Chondrocyte (in vitro differentiated cells): ENCODE results near the gene ANTXR2. TPM values are rescaled to one million over a fixed set of nuclear protein-coding genes. Genes with fewer than 3 reads are reported as not detected.
"Not testable (repeated sequence)": the region's sequence is repeated elsewhere in the genome, so short reads cannot be mapped to it uniquely, and the experiment has no call there.

Source experiments
- DNase-seq: peaks from one replicate; pipeline ENCODE4 v3.0.0; 2021; ENCODE audit warnings: mixed read lengths, low spot score
- H3K27ac Mint-ChIP-seq: one replicate; pipeline ENCODE4 v1.8.0; 2021; ENCODE audit warnings: mild to moderate bottlenecking, moderate library complexity, mixed read lengths; ENCODE audit not compliant: unreplicated experiment
- H3K27me3 Mint-ChIP-seq: 2 replicates; pipeline ENCODE4 v1.8.0; 2021; ENCODE audit warnings: low read depth, mixed read lengths
- H3K36me3 Mint-ChIP-seq: 2 replicates; pipeline ENCODE4 v1.8.0; 2021; ENCODE audit warnings: low read depth, mixed read lengths
- H3K4me1 Mint-ChIP-seq: 2 replicates; pipeline ENCODE4 v1.8.0; 2021; ENCODE audit warnings: low read depth, mild to moderate bottlenecking, mixed read lengths
- H3K4me3 Mint-ChIP-seq: one replicate; pipeline ENCODE4 v1.8.0; 2021; ENCODE audit warnings: mild to moderate bottlenecking, moderate library complexity, mixed read lengths; ENCODE audit not compliant: unreplicated experiment
- H3K9me3 Mint-ChIP-seq: 2 replicates; pipeline ENCODE4 v1.8.0; 2021; ENCODE audit warnings: low read depth, mixed read lengths
- total RNA-seq: library from RNA; stranded (reverse); gene quantifications from 3 replicates; pipeline ENCODE4 v1.2.1, GENCODE V29; 2021
- TF ChIP-seq, protein P1 (sequence below): fragments of 200-600 bp; sonication (generic); IDR thresholded peaks from 2 replicates; pipeline ENCODE4 v1.5.0; 2021; ENCODE audit warnings: antibody characterized with exemption, mild to moderate bottlenecking, moderate library complexity

Gene ANTXR2
- total RNA-seq, 1 donor from 2014 or later: 32.1 TPM

DNA sequence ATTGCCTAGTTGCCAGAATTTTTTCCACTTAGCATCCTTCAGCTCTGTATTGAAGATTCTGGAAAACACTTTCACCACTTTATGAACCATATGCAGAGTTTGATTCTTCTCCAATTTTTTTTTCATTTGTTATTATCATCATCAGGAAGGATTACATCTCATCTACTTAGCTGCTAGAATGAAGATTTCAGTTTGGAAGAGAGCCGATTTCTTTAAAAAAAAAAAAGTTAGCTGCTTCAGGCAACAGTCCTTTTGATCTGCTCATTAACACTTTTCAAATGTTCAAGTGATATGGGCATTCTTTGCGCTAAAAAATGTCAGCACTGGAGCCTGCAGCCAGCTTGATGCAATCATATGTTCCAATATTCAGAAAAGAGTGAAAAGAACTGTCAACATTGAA is 76.2 kb downstream of the ANTXR2 start:
- peaks cover 1% of the 10 kb centered on the region for H3K9me3 Mint-ChIP-seq
- no peak overlapping the region for H3K27ac Mint-ChIP-seq
- TF ChIP-seq, protein P1, sequence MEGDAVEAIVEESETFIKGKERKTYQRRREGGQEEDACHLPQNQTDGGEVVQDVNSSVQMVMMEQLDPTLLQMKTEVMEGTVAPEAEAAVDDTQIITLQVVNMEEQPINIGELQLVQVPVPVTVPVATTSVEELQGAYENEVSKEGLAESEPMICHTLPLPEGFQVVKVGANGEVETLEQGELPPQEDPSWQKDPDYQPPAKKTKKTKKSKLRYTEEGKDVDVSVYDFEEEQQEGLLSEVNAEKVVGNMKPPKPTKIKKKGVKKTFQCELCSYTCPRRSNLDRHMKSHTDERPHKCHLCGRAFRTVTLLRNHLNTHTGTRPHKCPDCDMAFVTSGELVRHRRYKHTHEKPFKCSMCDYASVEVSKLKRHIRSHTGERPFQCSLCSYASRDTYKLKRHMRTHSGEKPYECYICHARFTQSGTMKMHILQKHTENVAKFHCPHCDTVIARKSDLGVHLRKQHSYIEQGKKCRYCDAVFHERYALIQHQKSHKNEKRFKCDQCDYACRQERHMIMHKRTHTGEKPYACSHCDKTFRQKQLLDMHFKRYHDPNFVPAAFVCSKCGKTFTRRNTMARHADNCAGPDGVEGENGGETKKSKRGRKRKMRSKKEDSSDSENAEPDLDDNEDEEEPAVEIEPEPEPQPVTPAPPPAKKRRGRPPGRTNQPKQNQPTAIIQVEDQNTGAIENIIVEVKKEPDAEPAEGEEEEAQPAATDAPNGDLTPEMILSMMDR: no peak
- no peaks in the 10 kb centered on the region for H3K27me3 Mint-ChIP-seq
- no peak overlapping the region for H3K4me3 Mint-ChIP-seq
- H3K4me1 Mint-ChIP-seq: no peaks in the 10 kb centered on the region
- no peaks in the 10 kb centered on the region for H3K36me3 Mint-ChIP-seq
- no peak for DNase-seq

DNA sequence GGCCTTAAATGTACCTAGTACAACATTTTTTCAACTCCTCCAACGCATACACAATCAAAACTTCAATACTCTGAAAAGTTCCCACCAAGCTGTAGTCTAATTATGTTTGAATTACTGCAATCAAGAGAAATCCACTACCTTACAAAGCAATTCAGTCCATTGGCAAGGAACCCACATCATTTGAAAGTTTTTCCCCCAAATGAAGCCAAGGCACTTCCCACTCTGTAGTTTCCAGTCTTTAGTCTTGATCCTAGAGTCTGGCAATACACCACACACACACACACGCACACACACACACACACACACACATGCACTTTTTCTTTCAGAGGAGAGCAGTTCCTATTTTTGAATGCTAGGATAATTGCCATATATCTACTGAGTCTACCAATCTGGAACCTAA is 79.6 kb downstream of the ANTXR2 start:
- no peak for DNase-seq
- TF ChIP-seq, protein P1: no peak
- Mint-ChIP-seq H3K27me3 (no peaks in the 10 kb centered on the region), H3K4me3 (no peak overlapping the region), H3K27ac (no peak overlapping the region), H3K9me3 (peaks cover 12% of the 10 kb centered on the region), H3K36me3 (no peaks in the 10 kb centered on the region), H3K4me1 (no peaks in the 10 kb centered on the region)

DNA sequence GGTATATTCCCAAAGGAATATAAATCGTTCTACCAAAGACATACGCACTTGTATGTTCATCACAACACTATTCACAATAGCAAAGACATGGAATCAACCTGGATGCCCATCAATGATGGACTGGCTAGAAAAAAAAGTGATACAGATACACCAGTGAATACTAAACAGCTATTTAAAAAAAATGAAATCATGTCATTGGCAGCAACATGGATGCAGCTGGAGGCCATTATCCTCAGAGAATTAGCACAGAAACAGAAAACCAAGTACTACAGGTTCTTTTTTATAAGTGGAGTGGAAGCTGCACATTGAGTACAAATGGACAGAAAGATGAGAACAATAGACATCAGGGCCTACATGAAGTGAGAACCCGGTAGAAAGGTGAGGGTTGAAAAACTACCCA is 81.4 kb downstream of the ANTXR2 start:
- TF ChIP-seq, protein P1: no peak
- Mint-ChIP-seq H3K4me3 (no peak overlapping the region), H3K36me3 (no peaks in the 10 kb centered on the region), H3K4me1 (no peaks in the 10 kb centered on the region), H3K27ac (no peak overlapping the region), H3K9me3 (peaks cover 13% of the 10 kb centered on the region), H3K27me3 (no peaks in the 10 kb centered on the region)
- DNase-seq: no peak

DNA sequence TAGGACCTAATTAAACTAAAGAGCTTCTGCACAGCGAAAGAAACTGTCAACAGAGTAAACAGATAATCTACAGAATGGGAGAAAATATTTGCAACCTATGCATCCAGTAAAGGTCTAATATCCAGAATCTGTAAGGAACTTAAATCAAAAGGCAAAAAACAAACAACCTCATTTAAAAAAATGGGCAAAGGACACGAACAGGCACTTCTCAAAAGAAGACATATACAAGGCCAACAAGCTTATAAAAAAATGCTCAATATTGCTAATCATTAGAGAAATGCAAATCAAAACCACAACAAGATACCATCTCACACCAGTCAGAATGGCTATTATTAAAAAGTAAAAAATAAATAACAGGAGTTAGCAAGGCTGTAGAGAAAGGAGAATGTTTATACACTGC is 81.9 kb downstream of the ANTXR2 start:
- not testable (repeated sequence) for H3K27ac Mint-ChIP-seq, H3K4me1 Mint-ChIP-seq, H3K36me3 Mint-ChIP-seq, H3K4me3 Mint-ChIP-seq, DNase-seq, H3K27me3 Mint-ChIP-seq
- H3K9me3 Mint-ChIP-seq: peaks cover 13% of the 10 kb centered on the region

DNA sequence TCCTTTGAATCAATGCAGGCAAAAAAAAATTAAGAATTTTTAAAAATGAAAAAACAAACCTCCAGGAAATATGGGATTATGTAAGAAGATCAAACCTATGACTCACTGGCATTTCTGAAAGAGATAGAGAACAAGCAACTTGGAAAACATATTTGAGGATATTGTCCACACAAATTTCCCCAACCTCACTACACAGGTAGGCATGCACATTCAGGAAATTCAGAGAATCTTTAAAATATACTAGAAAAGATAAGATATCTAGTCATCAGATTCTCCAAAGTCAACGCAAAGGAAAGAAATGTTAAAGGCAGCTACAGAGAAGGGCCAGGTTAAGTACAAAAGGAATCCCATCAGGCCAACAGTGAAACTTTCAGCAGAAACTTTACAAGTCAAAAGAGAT is 85.6 kb downstream of the ANTXR2 start:
- Mint-ChIP-seq H3K9me3 (peaks cover 13% of the 10 kb centered on the region), H3K4me1 (no peaks in the 10 kb centered on the region), H3K27ac (no peak overlapping the region), H3K4me3 (no peak overlapping the region), H3K36me3 (no peaks in the 10 kb centered on the region), H3K27me3 (no peaks in the 10 kb centered on the region)
- TF ChIP-seq, protein P1: no peak
- no peak for DNase-seq

DNA sequence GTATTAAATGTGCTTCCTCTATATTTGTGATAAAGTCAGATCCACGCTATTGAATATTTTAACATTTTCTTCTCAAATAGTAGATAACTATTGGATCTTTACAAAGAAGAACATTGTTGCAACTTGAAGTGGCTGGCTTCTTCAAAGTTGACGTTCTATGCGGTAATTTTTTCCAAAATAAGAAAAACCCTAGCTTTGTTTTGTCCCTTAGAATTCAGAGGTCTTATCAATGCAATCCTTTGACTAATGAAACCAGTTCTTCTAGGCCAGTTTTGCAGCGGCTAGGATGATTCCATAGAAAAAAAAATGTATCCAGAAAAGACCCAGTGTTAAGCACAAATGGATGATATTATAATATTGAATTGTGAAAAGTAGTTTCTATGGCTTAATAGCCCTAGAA is 89.6 kb downstream of the ANTXR2 start:
- H3K9me3 Mint-ChIP-seq: peaks cover under 1% of the 10 kb centered on the region
- TF ChIP-seq, protein P1: no peak
- no peak for DNase-seq
- H3K27me3 Mint-ChIP-seq: no peaks in the 10 kb centered on the region
- no peaks in the 10 kb centered on the region for H3K4me1 Mint-ChIP-seq
- peaks cover 3% of the 10 kb centered on the region for H3K36me3 Mint-ChIP-seq
- H3K4me3 Mint-ChIP-seq: no peak overlapping the region
- H3K27ac Mint-ChIP-seq: no peak overlapping the region
